ENCODE results near the gene ATXN1. TPM values are rescaled to one million over a fixed set of nuclear protein-coding genes. Genes with fewer than 3 reads are reported as not detected.

ATXN1 gene
- total RNA-seq, 1 experiment from 2014 or later, result 19.7 TPM

GRCh38 chr6:16608444-16608843, 152.8 kb downstream of the ATXN1 start:
- H3K36me3 Mint-ChIP-seq (ENCODE audit: insufficient read depth, unreplicated experiment), result no peaks in the 10 kb centered on the region
- H3K9me3 Mint-ChIP-seq (ENCODE audit: low read depth, unreplicated experiment), result no peaks in the 10 kb centered on the region
- H3K27ac Mint-ChIP-seq (ENCODE audit: unreplicated experiment), result no peak overlapping the region
- CTCF ChIA-PET, result no interaction called here
- H3K27me3 Mint-ChIP-seq (ENCODE audit: unreplicated experiment), result no peaks in the 10 kb centered on the region
- TF ChIP-seq CTCF (IDR thresholded peaks at IDR 0.05; ENCODE audit: unreplicated experiment), result no peak
- BruUV-seq (replicated peaks), result no TSS peak
- no peak for DNase-seq
- no peak overlapping the region for H3K4me3 Mint-ChIP-seq (ENCODE audit: low read depth, unreplicated experiment)
- no peaks in the 10 kb centered on the region for H3K4me1 Mint-ChIP-seq (ENCODE audit: low read depth, unreplicated experiment)
- intact Hi-C loops (cut with micrococcal nuclease; ENCODE audit: unreplicated experiment), result no loop called here

- H3K27me3 Mint-ChIP-seq (ENCODE audit: unreplicated experiment), result no peaks in the 10 kb centered on the region
Measured at GRCh38 chr6:16602035-16602434, 159.2 kb downstream of the ATXN1 start.

GRCh38 chr6:16600701-16601100, 160.6 kb downstream of the ATXN1 start:
- no peaks in the 10 kb centered on the region for H3K27me3 Mint-ChIP-seq (ENCODE audit: unreplicated experiment)
- no TSS peak for BruUV-seq (replicated peaks)
- CTCF ChIA-PET, result no interaction called here
- no peak for DNase-seq
- no peak for TF ChIP-seq CTCF (IDR thresholded peaks at IDR 0.05; ENCODE audit: unreplicated experiment)
- intact Hi-C loops (cut with micrococcal nuclease; ENCODE audit: unreplicated experiment), result no loop called here
- H3K36me3 Mint-ChIP-seq (ENCODE audit: insufficient read depth, unreplicated experiment), result no peaks in the 10 kb centered on the region
- no peak overlapping the region for H3K4me3 Mint-ChIP-seq (ENCODE audit: low read depth, unreplicated experiment)
- no peaks in the 10 kb centered on the region for H3K9me3 Mint-ChIP-seq (ENCODE audit: low read depth, unreplicated experiment)
- H3K4me1 Mint-ChIP-seq (ENCODE audit: low read depth, unreplicated experiment), result no peaks in the 10 kb centered on the region
- H3K27ac Mint-ChIP-seq (ENCODE audit: unreplicated experiment), result no peak overlapping the region

More at GRCh38 chr6:16602035-16602434, 159.2 kb downstream of the ATXN1 start:
- Mint-ChIP-seq H3K4me3 (ENCODE audit: low read depth, unreplicated experiment) (no peak overlapping the region), H3K9me3 (ENCODE audit: low read depth, unreplicated experiment) (no peaks in the 10 kb centered on the region), H3K36me3 (ENCODE audit: insufficient read depth, unreplicated experiment) (no peaks in the 10 kb centered on the region), H3K27ac (ENCODE audit: unreplicated experiment) (no peak overlapping the region), H3K4me1 (ENCODE audit: low read depth, unreplicated experiment) (no peaks in the 10 kb centered on the region)
- DNase-seq, result no peak
- BruUV-seq (replicated peaks), result no TSS peak
- TF ChIP-seq CTCF (IDR thresholded peaks at IDR 0.05; ENCODE audit: unreplicated experiment), result no peak
- CTCF ChIA-PET, result no interaction called here
- intact Hi-C loops (cut with micrococcal nuclease; ENCODE audit: unreplicated experiment), result no loop called here

GRCh38 chr6:16600026-16600425, 161.2 kb downstream of the ATXN1 start:
- H3K9me3 Mint-ChIP-seq (ENCODE audit: low read depth, unreplicated experiment), result no peaks in the 10 kb centered on the region
- intact Hi-C loops (cut with micrococcal nuclease; ENCODE audit: unreplicated experiment), result no loop called here
- H3K27ac Mint-ChIP-seq (ENCODE audit: unreplicated experiment), result no peak overlapping the region
- H3K4me3 Mint-ChIP-seq (ENCODE audit: low read depth, unreplicated experiment), result no peak overlapping the region
- no peaks in the 10 kb centered on the region for H3K4me1 Mint-ChIP-seq (ENCODE audit: low read depth, unreplicated experiment)
- TF ChIP-seq CTCF (IDR thresholded peaks at IDR 0.05; ENCODE audit: unreplicated experiment), result no peak
- BruUV-seq (replicated peaks), result no TSS peak
- no peak for DNase-seq
- CTCF ChIA-PET, result no interaction called here
- H3K36me3 Mint-ChIP-seq (ENCODE audit: insufficient read depth, unreplicated experiment), result no peaks in the 10 kb centered on the region
- H3K27me3 Mint-ChIP-seq (ENCODE audit: unreplicated experiment), result no peaks in the 10 kb centered on the region

Measured in Calu3 (cell line).